Measurements from ENCODE around the gene REXO2. TPM values are rescaled to one million over a fixed set of nuclear protein-coding genes. Genes with fewer than 3 reads are reported as not detected.

Gene REXO2
- total RNA-seq, 3 donors from 2014 or later: 38.4 to 92.7 (median 48.2) TPM

DNA sequence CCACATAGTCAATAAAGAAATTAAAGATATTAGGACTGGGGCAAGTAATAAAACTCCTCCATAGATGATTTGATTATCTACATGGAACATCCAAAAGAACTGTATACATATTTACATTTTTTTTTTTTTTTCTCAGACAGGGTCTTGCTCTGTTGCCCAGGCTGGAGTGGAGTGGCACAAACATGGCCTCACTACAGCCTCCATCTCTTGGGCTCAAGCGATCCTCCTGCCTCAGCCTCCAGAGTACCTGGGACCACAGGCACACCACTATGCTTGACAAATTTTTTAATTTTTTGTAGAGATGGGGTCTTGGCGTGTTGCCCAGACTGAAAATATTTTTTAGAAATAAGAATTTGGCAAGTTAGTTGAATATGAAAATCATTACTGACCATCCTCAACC is 24.7 kb downstream of the REXO2 start:
- H3K9me3 ChIP-seq: no peaks in the 10 kb centered on the region
- intact Hi-C loops (cut with DNase I, micrococcal nuclease): no loop called here
- DNase-seq (no peak), ATAC-seq (no peak)
- H3K36me3 ChIP-seq (ENCODE audit: low read depth): no peaks in the 10 kb centered on the region
- TF ChIP-seq, protein P1, sequence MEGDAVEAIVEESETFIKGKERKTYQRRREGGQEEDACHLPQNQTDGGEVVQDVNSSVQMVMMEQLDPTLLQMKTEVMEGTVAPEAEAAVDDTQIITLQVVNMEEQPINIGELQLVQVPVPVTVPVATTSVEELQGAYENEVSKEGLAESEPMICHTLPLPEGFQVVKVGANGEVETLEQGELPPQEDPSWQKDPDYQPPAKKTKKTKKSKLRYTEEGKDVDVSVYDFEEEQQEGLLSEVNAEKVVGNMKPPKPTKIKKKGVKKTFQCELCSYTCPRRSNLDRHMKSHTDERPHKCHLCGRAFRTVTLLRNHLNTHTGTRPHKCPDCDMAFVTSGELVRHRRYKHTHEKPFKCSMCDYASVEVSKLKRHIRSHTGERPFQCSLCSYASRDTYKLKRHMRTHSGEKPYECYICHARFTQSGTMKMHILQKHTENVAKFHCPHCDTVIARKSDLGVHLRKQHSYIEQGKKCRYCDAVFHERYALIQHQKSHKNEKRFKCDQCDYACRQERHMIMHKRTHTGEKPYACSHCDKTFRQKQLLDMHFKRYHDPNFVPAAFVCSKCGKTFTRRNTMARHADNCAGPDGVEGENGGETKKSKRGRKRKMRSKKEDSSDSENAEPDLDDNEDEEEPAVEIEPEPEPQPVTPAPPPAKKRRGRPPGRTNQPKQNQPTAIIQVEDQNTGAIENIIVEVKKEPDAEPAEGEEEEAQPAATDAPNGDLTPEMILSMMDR (IDR thresholded peaks at IDR 0.05): no peak
- no peak overlapping the region for H3K4me3 ChIP-seq
- H3K4me1 ChIP-seq (ENCODE audit: low read depth): no peaks in the 10 kb centered on the region

DNA sequence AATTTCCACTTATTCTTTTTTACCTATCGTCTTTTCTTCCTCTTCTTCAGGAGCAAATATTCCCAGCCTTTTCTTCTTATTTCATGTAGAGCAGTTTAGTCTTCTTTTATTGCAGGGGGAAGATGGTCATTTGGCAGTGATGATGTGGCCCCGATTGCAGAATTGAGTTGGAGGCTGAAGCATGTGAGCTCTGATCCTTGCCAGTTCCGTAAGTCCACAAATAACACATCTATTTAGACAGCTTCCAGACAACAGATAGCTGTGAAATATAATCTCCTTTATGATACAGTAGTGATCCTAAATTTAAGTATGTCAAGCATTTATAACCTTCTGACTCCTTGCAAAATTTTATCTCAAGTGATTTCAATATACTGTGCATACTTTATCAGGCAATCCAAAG is 27.5 kb downstream of the REXO2 start:
- no peaks in the 10 kb centered on the region for H3K4me1 ChIP-seq (ENCODE audit: low read depth)
- TF ChIP-seq, protein P1 (IDR thresholded peaks at IDR 0.05): no peak
- no peak for DNase-seq
- ATAC-seq: no peak
- no peak overlapping the region for H3K4me3 ChIP-seq
- no peaks in the 10 kb centered on the region for H3K9me3 ChIP-seq
- no peaks in the 10 kb centered on the region for H3K36me3 ChIP-seq (ENCODE audit: low read depth)
- intact Hi-C loops (cut with DNase I, micrococcal nuclease): no loop called here

DNA sequence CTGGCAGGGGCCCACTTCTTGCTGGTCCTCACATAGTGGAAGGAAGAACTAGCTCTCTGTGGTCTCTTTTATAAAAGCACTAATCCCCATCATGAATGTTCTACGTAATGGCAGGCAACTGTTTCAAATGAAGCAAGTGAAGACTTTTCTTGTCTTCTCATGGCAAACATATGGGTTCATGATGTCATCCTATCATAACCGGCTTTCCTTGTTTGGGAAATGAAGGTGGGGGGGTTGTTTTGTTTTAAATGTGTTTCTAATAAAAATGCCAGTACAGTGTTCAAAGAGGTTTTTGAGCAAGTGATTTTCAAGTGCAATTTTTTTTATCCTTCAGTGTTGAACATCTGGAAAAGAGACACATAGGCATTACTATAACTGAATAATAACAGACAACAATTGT is 33.4 kb downstream of the REXO2 start:
- no peak for ATAC-seq
- intact Hi-C loops (cut with DNase I, micrococcal nuclease): no loop called here
- H3K9me3 ChIP-seq: no peaks in the 10 kb centered on the region
- no peak for DNase-seq
- no peaks in the 10 kb centered on the region for H3K4me1 ChIP-seq (ENCODE audit: low read depth)
- no peak overlapping the region for H3K4me3 ChIP-seq
- no peaks in the 10 kb centered on the region for H3K36me3 ChIP-seq (ENCODE audit: low read depth)
- TF ChIP-seq, protein P1 (IDR thresholded peaks at IDR 0.05): no peak

DNA sequence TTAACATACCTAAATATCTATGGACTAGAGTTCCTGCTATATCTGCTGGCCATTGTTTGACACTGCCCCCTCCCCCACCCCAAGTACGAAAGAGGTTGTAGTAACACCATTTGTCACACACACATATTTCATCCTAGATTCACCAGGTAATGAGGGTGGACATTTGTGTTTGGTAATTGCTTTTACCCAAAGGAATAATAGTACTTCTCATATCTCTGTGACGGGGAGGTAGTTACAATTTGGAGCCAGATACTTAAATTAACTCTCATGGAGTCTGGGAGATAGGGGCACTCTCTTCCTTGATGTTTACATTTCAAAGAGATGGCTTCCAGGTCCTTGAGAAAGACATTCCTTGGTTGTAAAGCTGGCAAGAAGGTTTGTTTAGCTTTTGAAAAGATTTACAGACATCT is 38.7 kb downstream of the REXO2 start:
- intact Hi-C loops (cut with DNase I, micrococcal nuclease): no loop called here
- ATAC-seq: no peak

DNA sequence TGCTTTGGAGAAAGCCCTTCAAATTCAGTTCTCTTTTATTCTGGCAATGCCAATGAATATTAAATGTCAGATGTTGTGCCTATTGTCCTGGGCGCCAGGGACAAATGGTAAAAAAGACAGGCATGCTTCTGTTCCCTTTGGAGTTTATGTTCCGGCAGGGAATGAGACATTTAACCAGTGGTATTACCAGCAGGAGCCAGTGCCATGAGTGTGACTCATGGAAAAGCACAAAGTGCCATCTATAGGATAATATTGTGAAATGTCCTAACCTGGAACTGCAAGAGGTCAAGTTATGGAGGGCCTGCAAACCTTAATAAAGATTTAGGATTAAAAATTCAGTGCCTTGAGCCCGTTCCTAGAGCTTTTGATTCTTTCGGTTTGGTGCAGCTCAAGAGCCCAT is 39.5 kb downstream of the REXO2 start:
- no peak overlapping the region for H3K4me3 ChIP-seq
- intact Hi-C loops (cut with DNase I, micrococcal nuclease): no loop called here

More for the DNA sequence above, 38.7 kb downstream of the REXO2 start:
- TF ChIP-seq, protein P1 (IDR thresholded peaks at IDR 0.05): no peak
- Histone ChIP-seq H3K4me1 (ENCODE audit: low read depth) (no peaks in the 10 kb centered on the region), H3K36me3 (ENCODE audit: low read depth) (no peaks in the 10 kb centered on the region), H3K4me3 (no peak overlapping the region), H3K9me3 (no peaks in the 10 kb centered on the region)
- DNase-seq: no peak

More for the DNA sequence above, 39.5 kb downstream of the REXO2 start:
- ATAC-seq (peak; percentile 47), DNase-seq (no peak)
- Histone ChIP-seq H3K36me3 (ENCODE audit: low read depth) (no peaks in the 10 kb centered on the region), H3K9me3 (no peaks in the 10 kb centered on the region), H3K4me1 (ENCODE audit: low read depth) (no peaks in the 10 kb centered on the region)
- TF ChIP-seq, protein P1 (IDR thresholded peaks at IDR 0.05): no peak
